SJSA1 (cell line): ENCODE results near the gene KRTAP4-16. TPM values are rescaled to one million over a fixed set of nuclear protein-coding genes. Genes with fewer than 3 reads are reported as not detected.
A peak's percentile ranks its signal among the peaks of the same experiment; 100 is the strongest.
"Not testable (repeated sequence)": the region's sequence is repeated elsewhere in the genome, so short reads cannot be mapped to it uniquely, and the experiment has no call there.

Experiments
- DNase-seq, 2 experiments: peaks; one replicate each; pipeline ENCODE4 v3.0.0-alpha.2; 2015 to 2020; ENCODE audit warnings: low spot score in 2 of 2, low read depth in 1 of 2
- H3K27ac ChIP-seq: fragments of 250-450 bp; sonication (Bioruptor Pico); 2 replicates; pipeline ENCODE4 v1.5.1; 2020; ENCODE audit warnings: mild to moderate bottlenecking, moderate library complexity
- H3K27me3 ChIP-seq: fragments of 250-450 bp; sonication (Bioruptor Pico); replicated peaks from 2 replicates; pipeline ENCODE4 v1.5.1; 2020; ENCODE audit warnings: mild to moderate bottlenecking, moderate library complexity
- H3K36me3 ChIP-seq: fragments of 250-450 bp; sonication (Bioruptor Pico); 2 replicates; pipeline ENCODE4 v1.5.1; 2020; ENCODE audit warnings: mild to moderate bottlenecking
- H3K4me1 ChIP-seq: fragments of 250-450 bp; sonication (Bioruptor Pico); replicated peaks from 2 replicates; pipeline ENCODE4 v1.6.1; 2021; ENCODE audit warnings: mild to moderate bottlenecking
- H3K4me3 ChIP-seq: fragments of 250-450 bp; sonication (Bioruptor Pico); 2 replicates; pipeline ENCODE4 v1.5.1; 2020; ENCODE audit warnings: mild to moderate bottlenecking
- H3K9me3 ChIP-seq: fragments of 250-450 bp; sonication (Bioruptor Pico); replicated peaks from 2 replicates; pipeline ENCODE4 v1.5.1; 2020; ENCODE audit warnings: mild to moderate bottlenecking
- total RNA-seq: library from RNA; depleted of rRNA; stranded (reverse); fragments of >200 nt; shearing (Covaris generic); gene quantifications from 2 replicates; pipeline ENCODE4 v1.2.3, GENCODE V29; 2014; rRNA removed

Gene KRTAP4-16
- total RNA-seq, result not detected in 2 replicates

DNA sequence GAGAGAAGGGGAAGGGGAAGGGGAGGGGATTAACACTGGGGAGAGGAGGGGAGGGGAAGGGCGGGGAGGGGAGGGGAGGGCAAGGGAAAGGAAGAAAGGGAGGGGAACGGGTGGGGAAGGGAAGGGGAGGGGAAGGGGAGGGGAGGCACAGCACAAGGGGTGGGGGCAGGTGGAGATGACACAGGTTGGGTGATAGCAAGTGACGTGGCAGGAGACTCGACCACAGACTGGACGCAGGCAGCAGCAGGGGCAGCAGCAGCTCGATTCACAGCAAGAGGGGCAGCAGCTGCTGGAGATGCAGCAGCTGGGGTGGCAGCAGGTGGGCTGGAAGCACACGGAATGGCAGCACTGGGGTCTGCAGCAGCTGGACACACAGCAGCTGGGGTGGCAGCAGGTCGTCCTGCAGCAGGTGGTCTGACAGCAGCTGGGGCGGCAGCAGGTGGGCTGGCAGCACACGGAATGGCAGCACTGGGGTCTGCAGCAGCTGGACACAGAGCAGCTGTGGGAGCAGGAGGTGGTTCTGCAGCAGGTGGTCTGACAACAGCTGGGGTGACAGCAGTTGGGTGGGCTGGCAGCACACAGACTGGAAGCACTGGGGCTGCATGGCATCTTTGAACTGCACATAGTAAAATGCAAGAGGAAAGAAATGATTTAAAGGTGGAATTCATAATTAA is at the start of gene KRTAP4-16:
Gene KRTAP4-16 (minus strand): TSS at position 624 of the 674 bp plus-strand sequence. CDS start 0 bp downstream, at position 624.
- no peaks in the 10 kb centered on the region for H3K27me3 ChIP-seq
- H3K4me1 ChIP-seq, result peaks cover 22% of the 10 kb centered on the region
- H3K36me3 ChIP-seq, result no peaks in the 10 kb centered on the region
- H3K9me3 ChIP-seq, result no peaks in the 10 kb centered on the region
- no peak within 1 kb of the TSS for H3K4me3 ChIP-seq
- no peak within 1 kb of the TSS for H3K27ac ChIP-seq
- DNase-seq, result no peak

GRCh38 chr17:41151525-41151924 is 49.5 kb upstream of the KRTAP4-16 start:
- no peak for DNase-seq
- no peak overlapping the region for H3K4me3 ChIP-seq
- H3K36me3 ChIP-seq, result no peaks in the 10 kb centered on the region
- H3K27me3 ChIP-seq, result no peaks in the 10 kb centered on the region; the same call in 1 of the 2 replicates
- no peak overlapping the region for H3K27ac ChIP-seq
- H3K9me3 ChIP-seq, result no peaks in the 10 kb centered on the region
- H3K4me1 ChIP-seq, result no peaks in the 10 kb centered on the region

GRCh38 chr17:41150026-41150425 is 48.0 kb upstream of the KRTAP4-16 start:
- H3K4me1 ChIP-seq, result no peaks in the 10 kb centered on the region
- no peaks in the 10 kb centered on the region; the same call in 1 of the 2 replicates for H3K27me3 ChIP-seq
- H3K9me3 ChIP-seq, result no peaks in the 10 kb centered on the region
- no peak for DNase-seq
- H3K36me3 ChIP-seq, result no peaks in the 10 kb centered on the region
- no peak overlapping the region for H3K27ac ChIP-seq
- no peak overlapping the region for H3K4me3 ChIP-seq

DNA sequence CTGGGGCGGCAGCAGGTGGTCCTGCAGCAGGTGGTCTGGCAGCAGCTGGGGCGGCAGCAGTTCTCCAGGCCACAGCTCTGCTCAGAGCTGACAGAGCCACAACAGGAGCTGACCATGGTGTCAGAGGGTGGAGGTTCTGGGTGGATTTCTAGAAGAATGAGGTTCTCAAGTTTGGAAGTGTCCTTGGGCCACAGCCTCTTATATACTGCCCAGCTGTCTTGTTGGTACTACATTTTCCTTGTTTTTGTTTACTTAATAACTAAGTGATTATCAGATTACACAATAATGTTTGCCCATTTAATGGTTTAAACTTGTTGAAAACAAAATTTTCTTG is 47.6 kb upstream of the KRTAP4-16 start, which contains the start of gene KRTAP4-5:
Gene KRTAP4-5 (minus strand): TSS at position 174 of the 334 bp plus-strand sequence. CDS start 58 bp downstream, at position 116.
- H3K4me3 ChIP-seq, result no peak within 1 kb of the TSS
- H3K9me3 ChIP-seq, result no peaks in the 10 kb centered on the region
- no peak within 1 kb of the TSS for H3K27ac ChIP-seq
- H3K36me3 ChIP-seq, result no peaks in the 10 kb centered on the region
- no peaks in the 10 kb centered on the region; the same call in 1 of the 2 replicates for H3K27me3 ChIP-seq
- no peaks in the 10 kb centered on the region for H3K4me1 ChIP-seq
- no peak for DNase-seq

- H3K27ac ChIP-seq, H3K4me1 ChIP-seq, H3K9me3 ChIP-seq, H3K27me3 ChIP-seq, H3K4me3 ChIP-seq, DNase-seq, H3K36me3 ChIP-seq: not testable (repeated sequence)
These were observed 47.1 kb upstream of the KRTAP4-16 start for GRCh38 chr17:41148971-41149651.

DNA sequence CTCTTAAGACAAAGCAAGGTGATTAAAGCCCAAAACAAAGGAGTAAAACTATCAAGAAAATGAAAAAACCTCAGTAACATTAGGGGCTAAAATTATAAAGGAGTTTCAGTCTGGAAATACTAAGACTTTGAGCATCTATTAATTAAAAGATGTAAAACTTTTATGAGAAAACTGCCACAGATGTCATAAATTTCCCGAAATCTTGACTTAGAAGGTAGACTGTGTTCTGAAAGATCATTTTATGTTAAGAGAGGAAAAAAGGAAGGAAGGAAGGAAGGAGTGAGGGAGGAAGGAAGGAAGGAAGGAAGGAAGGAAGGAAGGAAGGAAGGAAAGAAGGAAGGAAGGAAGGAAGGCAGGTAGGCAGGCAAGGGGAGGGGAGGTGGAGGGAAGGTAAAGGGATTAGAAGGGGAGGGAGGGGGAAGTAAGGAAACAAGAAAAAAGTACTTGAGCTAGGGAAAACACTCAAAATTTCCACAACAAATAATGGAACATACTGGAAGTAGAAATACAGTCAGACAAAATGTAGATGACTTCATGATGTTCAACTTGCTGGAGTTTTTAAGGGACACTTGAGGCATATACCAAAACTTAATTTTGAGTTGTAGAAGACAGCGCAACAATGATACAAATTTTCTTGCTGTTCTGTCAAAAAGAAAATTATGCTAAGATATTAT is 45.7 kb upstream of the KRTAP4-16 start:
- no peak for DNase-seq

DNA sequence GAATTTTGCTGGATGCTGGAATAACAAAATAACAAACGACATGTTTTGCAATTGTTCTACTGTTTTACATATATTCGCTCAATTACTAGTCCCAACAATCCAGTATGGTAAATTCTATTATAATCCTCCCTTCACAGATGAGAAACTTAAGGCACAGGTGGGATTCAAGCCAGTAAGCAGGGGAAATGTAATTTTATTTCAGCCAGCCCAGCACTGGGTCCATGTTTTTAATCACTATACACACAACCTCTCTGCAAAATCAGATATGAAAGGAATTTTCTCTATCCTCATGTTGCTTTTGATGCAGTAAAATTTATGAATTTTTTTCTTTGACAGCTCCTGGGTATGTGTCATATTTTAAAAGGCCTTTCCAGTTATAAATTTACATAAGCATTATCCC is 43.3 kb upstream of the KRTAP4-16 start:
- no peak for DNase-seq
- no peaks in the 10 kb centered on the region for H3K36me3 ChIP-seq
- H3K4me3 ChIP-seq, result no peak overlapping the region
- no peak overlapping the region for H3K27ac ChIP-seq
- peaks cover 3% of the 10 kb centered on the region; the same call in 1 of the 2 replicates for H3K9me3 ChIP-seq
- no peaks in the 10 kb centered on the region for H3K27me3 ChIP-seq
- peaks cover 14% of the 10 kb centered on the region for H3K4me1 ChIP-seq

More for the DNA sequence above, 45.7 kb upstream of the KRTAP4-16 start:
- H3K4me3 ChIP-seq, result no peak overlapping the region
- no peaks in the 10 kb centered on the region; the same call in 1 of the 2 replicates for H3K27me3 ChIP-seq
- no peaks in the 10 kb centered on the region; the same call in 1 of the 2 replicates for H3K9me3 ChIP-seq
- H3K27ac ChIP-seq, result no peak overlapping the region
- H3K4me1 ChIP-seq, result no peaks in the 10 kb centered on the region
- H3K36me3 ChIP-seq, result no peaks in the 10 kb centered on the region

- Histone ChIP-seq H3K27ac (no peak overlapping the region), H3K9me3 (peaks cover 4% of the 10 kb centered on the region; the same call in 1 of the 2 replicates), H3K4me1 (peaks cover 16% of the 10 kb centered on the region), H3K36me3 (no peaks in the 10 kb centered on the region), H3K27me3 (no peaks in the 10 kb centered on the region), H3K4me3 (no peak overlapping the region)
- DNase-seq, result no peak
These were observed 42.8 kb upstream of the KRTAP4-16 start for GRCh38 chr17:41144846-41145245.

DNA sequence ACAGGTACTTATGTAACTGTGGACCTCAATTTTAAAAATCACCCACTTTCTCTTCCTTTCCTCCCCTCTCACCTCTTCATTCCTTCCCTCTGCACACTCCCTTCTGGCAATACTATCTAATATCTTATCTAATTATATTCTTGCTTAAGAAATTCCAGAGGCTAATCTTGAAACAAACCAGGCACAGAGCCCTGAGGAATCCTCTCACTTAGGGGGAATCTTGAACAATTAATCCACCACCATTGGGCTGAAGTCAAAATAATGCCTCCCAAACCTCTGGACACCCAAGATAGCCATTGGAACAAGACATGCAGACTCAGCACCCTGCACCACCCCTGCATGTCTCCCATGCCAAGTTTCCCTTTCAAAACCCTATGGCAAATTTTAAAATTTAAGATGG is 39.4 kb upstream of the KRTAP4-16 start:
- Histone ChIP-seq H3K4me1 (peaks cover 16% of the 10 kb centered on the region), H3K27me3 (no peaks in the 10 kb centered on the region), H3K36me3 (no peaks in the 10 kb centered on the region), H3K9me3 (peaks cover 4% of the 10 kb centered on the region; the same call in 1 of the 2 replicates), H3K4me3 (no peak overlapping the region), H3K27ac (peak overlapping the region; percentile 69)
- DNase-seq, result no peak

DNA sequence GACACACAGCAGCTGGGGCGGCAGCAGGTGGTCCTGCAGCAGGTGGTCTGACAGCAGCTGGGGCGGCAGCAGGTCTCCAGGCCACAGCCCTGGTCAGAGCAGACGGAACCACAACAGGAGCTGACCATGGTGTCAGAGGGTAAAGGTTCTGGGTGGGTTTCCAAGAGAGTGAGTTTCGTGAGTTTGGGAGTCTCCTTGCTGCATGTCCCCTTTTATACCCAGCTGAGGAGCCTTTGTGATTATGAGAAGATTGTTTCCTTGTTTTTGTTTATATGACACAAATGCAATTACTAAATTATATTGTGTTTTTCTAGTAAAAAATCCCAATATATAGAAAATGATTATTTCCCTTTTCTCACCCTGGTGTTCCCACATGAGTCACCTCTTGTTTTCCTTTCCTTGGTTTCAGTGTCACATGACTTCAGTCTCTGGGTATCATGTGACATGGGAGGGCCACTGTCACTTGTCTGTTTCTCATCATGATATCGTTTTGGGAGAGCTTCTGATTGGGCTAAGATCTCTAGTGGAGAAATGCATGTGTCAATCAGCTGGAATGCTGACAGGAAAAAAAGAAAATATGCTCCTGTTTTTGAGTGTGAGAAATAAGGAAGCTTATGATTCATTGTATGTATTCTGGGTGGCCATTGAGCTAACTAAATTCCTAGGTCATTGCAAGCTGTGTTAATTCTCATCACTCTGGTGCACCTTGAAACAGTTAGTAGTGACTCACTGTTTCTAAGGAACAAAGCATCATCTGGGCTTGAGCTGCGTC is 38.5 kb upstream of the KRTAP4-16 start, which contains the start of gene KRTAP4-6:
Gene KRTAP4-6 (minus strand): TSS at position 185 of the 772 bp plus-strand sequence. CDS start 57 bp downstream, at position 128.
- Histone ChIP-seq H3K36me3 (no peaks in the 10 kb centered on the region), H3K27me3 (no peaks in the 10 kb centered on the region), H3K4me1 (peaks cover 16% of the 10 kb centered on the region), H3K9me3 (peaks cover 4% of the 10 kb centered on the region; the same call in 1 of the 2 replicates), H3K4me3 (no peak within 1 kb of the TSS), H3K27ac (peak within 1 kb of the TSS; percentile 83)
- peak; percentile 68 to 92 for DNase-seq

- H3K27me3 ChIP-seq, H3K36me3 ChIP-seq, DNase-seq, H3K27ac ChIP-seq, H3K9me3 ChIP-seq, H3K4me3 ChIP-seq: not testable (repeated sequence)
- H3K4me1 ChIP-seq, result peaks cover 16% of the 10 kb centered on the region
These were observed 37.9 kb upstream of the KRTAP4-16 start for GRCh38 chr17:41139865-41140264.

- Histone ChIP-seq H3K27me3 (no peaks in the 10 kb centered on the region), H3K36me3 (no peaks in the 10 kb centered on the region), H3K9me3 (no peaks in the 10 kb centered on the region), H3K27ac (peak overlapping the region; percentile 44), H3K4me3 (no peak overlapping the region), H3K4me1 (peaks cover 25% of the 10 kb centered on the region)
- peak in 1 of 2 experiments; percentile 13 for DNase-seq
These were observed 32.1 kb upstream of the KRTAP4-16 start for GRCh38 chr17:41133880-41134735.
